Caco-2 (cell line): Measurements from ENCODE around the gene LOX. TPM values are rescaled to one million over a fixed set of nuclear protein-coding genes. Genes with fewer than 3 reads are reported as not detected.

ENCODE experiments used
- BruUV-seq: library from RNA; stranded (reverse); fragments of 400-500 nt; replicated peaks from 2 replicates; lab custom pipeline; 2021; lab: Mats Ljungman, UMichigan
- CTCF ChIA-PET: fragments of 300-600 bp; sonication (Branson Sonifier 250); formaldehyde crosslinking; loops from one replicate; lab custom pipeline; 2022; ENCODE audit warnings: antibody characterized with exemption; lab: Charles Lee
- POLR2A ChIA-PET: fragments of 300-600 bp; sonication (Branson Sonifier 250); formaldehyde crosslinking; loops from one replicate; lab custom pipeline; 2022; ENCODE audit warnings: antibody characterized with exemption; lab: Charles Lee
- DNase-seq, 2 experiments: peaks; one replicate each; pipeline versions ENCODE4 v3.0.0 to v3.0.0-alpha.2; 2020 to 2022
- H3K27me3 ChIP-seq: replicated peaks from 2 replicates; pipeline ENCODE4 v1.6.0; 2011; ENCODE audit warnings: low read length; ENCODE audit not compliant: control insufficient read depth, insufficient read depth
- H3K36me3 ChIP-seq: 2 replicates; pipeline ENCODE4 v1.5.1; 2011; ENCODE audit warnings: low read length; ENCODE audit not compliant: control insufficient read depth, insufficient read depth
- H3K4me1 ChIP-seq: fragments of 250-450 bp; sonication (Bioruptor Pico); 2 replicates; pipeline ENCODE4 v1.5.1; 2020; ENCODE audit warnings: mild to moderate bottlenecking
- H3K4me3 ChIP-seq: 2 replicates; pipeline ENCODE4 v1.5.1; 2011; ENCODE audit warnings: low read depth, mild to moderate bottlenecking, control low read depth, low read length
- H3K9me3 ChIP-seq: fragments of 250-450 bp; sonication (Bioruptor Pico); 2 replicates; pipeline ENCODE4 v1.5.1; 2020; ENCODE audit warnings: mild to moderate bottlenecking, moderate library complexity
- H3K27ac Mint-ChIP-seq: one replicate; pipeline ENCODE4 v1.8.0; 2022; ENCODE audit warnings: mixed read lengths; ENCODE audit not compliant: unreplicated experiment
- H3K27me3 Mint-ChIP-seq: one replicate; pipeline ENCODE4 v1.8.0; 2022; ENCODE audit warnings: mixed read lengths; ENCODE audit not compliant: insufficient read depth, unreplicated experiment
- H3K36me3 Mint-ChIP-seq: one replicate; pipeline ENCODE4 v1.8.0; 2022; ENCODE audit warnings: mild to moderate bottlenecking, mixed read lengths; ENCODE audit not compliant: insufficient read depth, unreplicated experiment
- H3K4me1 Mint-ChIP-seq: one replicate; pipeline ENCODE4 v1.8.0; 2022; ENCODE audit warnings: low read depth, mixed read lengths; ENCODE audit not compliant: unreplicated experiment
- H3K4me3 Mint-ChIP-seq: one replicate; pipeline ENCODE4 v1.8.0; 2022; ENCODE audit warnings: mild to moderate bottlenecking, moderate library complexity, mixed read lengths; ENCODE audit not compliant: unreplicated experiment
- H3K9me3 Mint-ChIP-seq: one replicate; pipeline ENCODE4 v1.8.0; 2022; ENCODE audit warnings: mixed read lengths; ENCODE audit not compliant: unreplicated experiment
- CTCF ChIP-seq, 2 experiments: fragments of 200-600 bp in 1 of 2; IDR thresholded peaks; 1 replicate in 1 of 2; 2 replicates in 1 of 2; pipeline versions ENCODE4 v1.5.1 to v1.8.0; 2011 to 2022; ENCODE audit warnings: antibody characterized with exemption in 1 of 2, control low read depth in 1 of 2, inconsistent platforms in 1 of 2, low read depth in 1 of 2, low read length in 1 of 2, mild to moderate bottlenecking in 1 of 2, moderate library complexity in 1 of 2; ENCODE audit not compliant: insufficient read depth in 1 of 2, severe bottlenecking in 1 of 2, unreplicated experiment in 1 of 2
- intact Hi-C: fragments of 100-400 bp; cut with micrococcal nuclease; formaldehyde crosslinking; loops from one replicate; pipeline ENCODE4 v1.10.0; 2022; ENCODE audit not compliant: unreplicated experiment
- total RNA-seq: library from RNA; stranded (reverse); gene quantifications from 2 replicates; pipeline ENCODE4 v1.2.3, GENCODE V29; 2022

Gene LOX
- total RNA-seq, 1 experiment from 2014 or later: 4.9 TPM

GRCh38 chr5:122064992-122065391 lies 13.1 kb downstream of the LOX start:
- ChIA-PET CTCF (interaction anchor here (0.6 kb wide), 1 partner anchor 34 kb away, joined by 3 read pairs; no protein-coding TSS in a partner anchor), POLR2A (no interaction called here)
- H3K36me3 ChIP-seq: no peaks in the 10 kb centered on the region
- no peak for DNase-seq
- H3K9me3 ChIP-seq: no peaks in the 10 kb centered on the region
- no peaks in the 10 kb centered on the region for H3K27me3 ChIP-seq
- intact Hi-C loops: no loop called here
- Mint-ChIP-seq H3K27me3 (no peaks in the 10 kb centered on the region), H3K27ac (no peak overlapping the region), H3K4me1 (no peaks in the 10 kb centered on the region), H3K4me3 (no peak overlapping the region), H3K9me3 (no peaks in the 10 kb centered on the region), H3K36me3 (no peaks in the 10 kb centered on the region)
- no peak for TF ChIP-seq CTCF (IDR thresholded peaks at IDR 0.05; ENCODE audit: insufficient read depth in 1 of 2, low read depth in 1 of 2, low read length in 1 of 2, severe bottlenecking in 1 of 2, unreplicated experiment in 1 of 2)
- H3K4me1 ChIP-seq: no peaks in the 10 kb centered on the region
- no peak overlapping the region for H3K4me3 ChIP-seq
- no TSS peak for BruUV-seq

DNA sequence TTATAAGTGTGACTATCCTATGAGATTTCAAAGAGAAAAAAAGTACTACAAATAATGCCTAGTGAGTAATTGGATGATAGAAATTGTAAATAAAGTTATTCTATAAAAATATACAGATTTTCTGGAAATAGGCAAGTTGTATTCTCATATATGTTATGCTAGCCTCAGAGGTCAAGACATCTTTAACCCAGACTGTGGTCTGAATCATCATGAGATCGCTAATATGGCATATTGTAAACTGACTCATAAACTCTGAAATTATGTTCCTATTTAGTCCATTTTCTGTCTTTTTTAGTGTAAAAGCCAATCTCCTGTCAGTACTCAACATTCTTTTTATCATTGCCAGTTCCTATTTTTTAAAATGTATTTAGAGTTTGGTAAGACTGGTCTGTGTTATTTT lies 14.2 kb downstream of the LOX start:
- Mint-ChIP-seq H3K27me3 (no peaks in the 10 kb centered on the region), H3K4me3 (no peak overlapping the region), H3K9me3 (no peaks in the 10 kb centered on the region), H3K4me1 (no peaks in the 10 kb centered on the region), H3K36me3 (no peaks in the 10 kb centered on the region), H3K27ac (no peak overlapping the region)
- BruUV-seq: no TSS peak
- no peaks in the 10 kb centered on the region for H3K4me1 ChIP-seq
- intact Hi-C loops: no loop called here
- POLR2A ChIA-PET: no interaction called here
- CTCF ChIA-PET: no interaction called here
- H3K27me3 ChIP-seq: no peaks in the 10 kb centered on the region
- H3K36me3 ChIP-seq: no peaks in the 10 kb centered on the region
- H3K4me3 ChIP-seq: no peak overlapping the region
- DNase-seq: no peak
- TF ChIP-seq CTCF (IDR thresholded peaks at IDR 0.05; ENCODE audit: insufficient read depth in 1 of 2, low read depth in 1 of 2, low read length in 1 of 2, severe bottlenecking in 1 of 2, unreplicated experiment in 1 of 2): no peak
- no peaks in the 10 kb centered on the region for H3K9me3 ChIP-seq

DNA sequence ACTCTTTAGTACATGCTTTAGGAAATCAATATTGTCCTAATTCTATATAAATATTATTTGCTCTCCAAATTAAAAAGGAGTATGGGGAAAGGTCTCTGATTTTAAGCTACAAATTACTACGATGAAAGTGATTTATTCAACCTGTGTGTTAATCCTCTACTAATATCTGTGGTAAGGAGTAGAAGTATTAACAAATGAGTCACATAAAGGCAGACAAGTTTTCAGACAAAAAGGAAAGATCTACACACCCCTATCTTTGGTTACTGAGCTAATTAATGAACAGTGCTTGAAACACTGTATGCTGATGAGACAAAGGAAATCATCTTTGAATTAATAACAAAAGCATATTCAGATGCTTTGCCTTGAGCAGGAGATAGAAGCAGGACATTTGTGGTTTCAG lies 15.9 kb downstream of the LOX start:
- Mint-ChIP-seq H3K36me3 (no peaks in the 10 kb centered on the region), H3K9me3 (no peaks in the 10 kb centered on the region), H3K27me3 (no peaks in the 10 kb centered on the region), H3K4me3 (no peak overlapping the region), H3K27ac (no peak overlapping the region), H3K4me1 (no peaks in the 10 kb centered on the region)
- Histone ChIP-seq H3K4me1 (no peaks in the 10 kb centered on the region), H3K27me3 (no peaks in the 10 kb centered on the region), H3K36me3 (no peaks in the 10 kb centered on the region), H3K4me3 (no peak overlapping the region), H3K9me3 (no peaks in the 10 kb centered on the region)
- CTCF ChIA-PET: no interaction called here
- TF ChIP-seq CTCF (IDR thresholded peaks at IDR 0.05; ENCODE audit: insufficient read depth in 1 of 2, low read depth in 1 of 2, low read length in 1 of 2, severe bottlenecking in 1 of 2, unreplicated experiment in 1 of 2): no peak
- no TSS peak for BruUV-seq
- DNase-seq: no peak
- intact Hi-C loops: no loop called here
- POLR2A ChIA-PET: no interaction called here
